ENCODE measurements around the gene MR1. TPM values are rescaled to one million over a fixed set of nuclear protein-coding genes. Genes with fewer than 3 reads are reported as not detected.
A peak's percentile ranks its signal among the peaks of the same experiment; 100 is the strongest.

MR1 gene
- total and polyA plus RNA-seq, 9 of the 15 experiments (the other 6 are each of a cell fraction or from before 2014, with no cell fraction given): 9.7 to 21.7 (median 15.6) TPM

DNA sequence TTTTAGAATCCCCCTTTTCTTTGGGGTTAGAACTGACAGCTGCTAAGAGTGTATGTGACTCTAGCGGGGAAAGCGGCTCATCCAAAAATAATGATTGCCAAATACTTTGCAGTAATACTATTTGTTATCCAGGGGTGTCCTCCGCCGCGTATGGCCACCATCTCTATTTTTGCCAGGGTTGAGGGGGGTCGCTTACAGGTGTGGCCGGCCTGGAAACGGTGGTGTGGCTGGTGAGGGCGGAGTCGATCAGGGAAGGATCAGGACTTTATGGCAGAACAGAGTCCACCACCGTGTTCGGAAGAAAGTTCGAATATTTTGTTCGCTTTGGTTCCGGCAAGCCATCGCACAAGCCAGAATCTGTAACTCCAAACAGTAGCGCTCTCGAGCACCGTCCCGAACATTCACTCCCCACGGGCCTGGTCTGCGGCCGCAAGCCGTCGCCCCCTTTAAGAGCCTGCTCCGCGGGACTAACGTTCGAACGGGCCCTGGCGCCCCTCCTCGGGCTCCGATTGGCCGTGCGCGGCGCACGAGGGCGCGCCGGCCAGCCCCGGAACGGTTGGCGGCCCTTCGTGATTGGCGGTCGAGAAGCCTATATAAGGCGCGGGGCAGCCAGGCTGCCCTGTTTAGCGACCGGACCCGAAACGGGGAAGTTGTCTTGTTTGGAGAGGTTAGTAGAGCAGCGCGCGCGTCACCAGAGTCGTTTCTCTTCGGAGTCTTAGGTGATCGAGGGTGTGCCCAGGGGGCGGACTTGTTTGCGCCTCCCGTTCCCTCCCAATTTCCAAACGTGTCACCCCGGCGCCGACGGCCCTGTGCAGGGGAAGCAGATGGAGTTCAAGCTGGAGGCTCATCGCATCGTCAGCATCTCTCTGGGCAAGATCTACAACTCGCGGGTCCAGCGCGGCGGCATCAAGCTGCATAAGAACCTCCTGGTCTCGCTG, 54.6 kb downstream of the MR1 start, which contains the start of gene IER5 (continued):
- TF ChIP-seq, protein P1, sequence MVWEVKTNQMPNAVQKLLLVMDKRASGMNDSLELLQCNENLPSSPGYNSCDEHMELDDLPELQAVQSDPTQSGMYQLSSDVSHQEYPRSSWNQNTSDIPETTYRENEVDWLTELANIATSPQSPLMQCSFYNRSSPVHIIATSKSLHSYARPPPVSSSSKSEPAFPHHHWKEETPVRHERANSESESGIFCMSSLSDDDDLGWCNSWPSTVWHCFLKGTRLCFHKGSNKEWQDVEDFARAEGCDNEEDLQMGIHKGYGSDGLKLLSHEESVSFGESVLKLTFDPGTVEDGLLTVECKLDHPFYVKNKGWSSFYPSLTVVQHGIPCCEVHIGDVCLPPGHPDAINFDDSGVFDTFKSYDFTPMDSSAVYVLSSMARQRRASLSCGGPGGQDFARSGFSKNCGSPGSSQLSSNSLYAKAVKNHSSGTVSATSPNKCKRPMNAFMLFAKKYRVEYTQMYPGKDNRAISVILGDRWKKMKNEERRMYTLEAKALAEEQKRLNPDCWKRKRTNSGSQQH (CRISPR knock-in tag; IDR thresholded peaks at IDR 0.05): peak; percentile 83; the same call in 1 of the 2 replicates
- TF ChIP-seq, protein P2, sequence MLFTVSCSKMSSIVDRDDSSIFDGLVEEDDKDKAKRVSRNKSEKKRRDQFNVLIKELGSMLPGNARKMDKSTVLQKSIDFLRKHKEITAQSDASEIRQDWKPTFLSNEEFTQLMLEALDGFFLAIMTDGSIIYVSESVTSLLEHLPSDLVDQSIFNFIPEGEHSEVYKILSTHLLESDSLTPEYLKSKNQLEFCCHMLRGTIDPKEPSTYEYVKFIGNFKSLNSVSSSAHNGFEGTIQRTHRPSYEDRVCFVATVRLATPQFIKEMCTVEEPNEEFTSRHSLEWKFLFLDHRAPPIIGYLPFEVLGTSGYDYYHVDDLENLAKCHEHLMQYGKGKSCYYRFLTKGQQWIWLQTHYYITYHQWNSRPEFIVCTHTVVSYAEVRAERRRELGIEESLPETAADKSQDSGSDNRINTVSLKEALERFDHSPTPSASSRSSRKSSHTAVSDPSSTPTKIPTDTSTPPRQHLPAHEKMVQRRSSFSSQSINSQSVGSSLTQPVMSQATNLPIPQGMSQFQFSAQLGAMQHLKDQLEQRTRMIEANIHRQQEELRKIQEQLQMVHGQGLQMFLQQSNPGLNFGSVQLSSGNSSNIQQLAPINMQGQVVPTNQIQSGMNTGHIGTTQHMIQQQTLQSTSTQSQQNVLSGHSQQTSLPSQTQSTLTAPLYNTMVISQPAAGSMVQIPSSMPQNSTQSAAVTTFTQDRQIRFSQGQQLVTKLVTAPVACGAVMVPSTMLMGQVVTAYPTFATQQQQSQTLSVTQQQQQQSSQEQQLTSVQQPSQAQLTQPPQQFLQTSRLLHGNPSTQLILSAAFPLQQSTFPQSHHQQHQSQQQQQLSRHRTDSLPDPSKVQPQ (CRISPR knock-in tag; IDR thresholded peaks at IDR 0.05; ENCODE audit: borderline replicate concordance): no peak
- TF ChIP-seq RCOR1 (IDR thresholded peaks at IDR 0.05; ENCODE audit: borderline replicate concordance in 1 of 2, low read depth in 2 of 2, low read length in 2 of 2) (peak; percentile 28 to 40; a peak in 2 of 4 replicates), DMBX1 (CRISPR knock-in tag; IDR thresholded peaks at IDR 0.05; ENCODE audit: borderline replicate concordance) (0 out of 2 replicates have a peak, but pooled peaks have one; percentile 41), HCFC1 (IDR thresholded peaks at IDR 0.05; ENCODE audit: low read depth, low read length) (peak; percentile 64), ZNF124 (CRISPR knock-in tag; IDR thresholded peaks at IDR 0.05) (no peak; the same call in 1 of the 2 replicates), MAFK (IDR thresholded peaks at IDR 0.05; ENCODE audit: low read length) (no peak), ZBTB1 (CRISPR knock-in tag; IDR thresholded peaks at IDR 0.05; ENCODE audit: borderline replicate concordance, low read depth) (no peak; the same call in 1 of the 2 replicates), KAT8 (IDR thresholded peaks at IDR 0.05; ENCODE audit: low read depth) (no peak), NFE2L1 (tag; IDR thresholded peaks at IDR 0.05; ENCODE audit: borderline replicate concordance, low read depth) (no peak), NCOA2 (IDR thresholded peaks at IDR 0.05; ENCODE audit: partially characterized antibody in 2 of 2) (no peak), PPARD (CRISPR knock-in tag; IDR thresholded peaks at IDR 0.05) (no peak), ERF (CRISPR knock-in tag; IDR thresholded peaks at IDR 0.05) (no peak), EGR1 (conservative IDR thresholded peaks at IDR 0.05) (peak; percentile 33), ZNF830 (CRISPR knock-in tag; IDR thresholded peaks at IDR 0.05) (peak; percentile 73; the same call in 1 of the 2 replicates), U2AF1 (optimal IDR thresholded peaks at IDR 0.05; ENCODE audit: low read depth, low read length) (peak; percentile 29), SLC30A9 (CRISPR knock-in tag; IDR thresholded peaks at IDR 0.05) (peak; percentile 38; the same call in 1 of the 2 replicates)
- TF ChIP-seq, protein P3, sequence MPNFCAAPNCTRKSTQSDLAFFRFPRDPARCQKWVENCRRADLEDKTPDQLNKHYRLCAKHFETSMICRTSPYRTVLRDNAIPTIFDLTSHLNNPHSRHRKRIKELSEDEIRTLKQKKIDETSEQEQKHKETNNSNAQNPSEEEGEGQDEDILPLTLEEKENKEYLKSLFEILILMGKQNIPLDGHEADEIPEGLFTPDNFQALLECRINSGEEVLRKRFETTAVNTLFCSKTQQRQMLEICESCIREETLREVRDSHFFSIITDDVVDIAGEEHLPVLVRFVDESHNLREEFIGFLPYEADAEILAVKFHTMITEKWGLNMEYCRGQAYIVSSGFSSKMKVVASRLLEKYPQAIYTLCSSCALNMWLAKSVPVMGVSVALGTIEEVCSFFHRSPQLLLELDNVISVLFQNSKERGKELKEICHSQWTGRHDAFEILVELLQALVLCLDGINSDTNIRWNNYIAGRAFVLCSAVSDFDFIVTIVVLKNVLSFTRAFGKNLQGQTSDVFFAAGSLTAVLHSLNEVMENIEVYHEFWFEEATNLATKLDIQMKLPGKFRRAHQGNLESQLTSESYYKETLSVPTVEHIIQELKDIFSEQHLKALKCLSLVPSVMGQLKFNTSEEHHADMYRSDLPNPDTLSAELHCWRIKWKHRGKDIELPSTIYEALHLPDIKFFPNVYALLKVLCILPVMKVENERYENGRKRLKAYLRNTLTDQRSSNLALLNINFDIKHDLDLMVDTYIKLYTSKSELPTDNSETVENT (CRISPR knock-in tag; IDR thresholded peaks at IDR 0.05): peak; percentile 97
- TF ChIP-seq, protein P4, sequence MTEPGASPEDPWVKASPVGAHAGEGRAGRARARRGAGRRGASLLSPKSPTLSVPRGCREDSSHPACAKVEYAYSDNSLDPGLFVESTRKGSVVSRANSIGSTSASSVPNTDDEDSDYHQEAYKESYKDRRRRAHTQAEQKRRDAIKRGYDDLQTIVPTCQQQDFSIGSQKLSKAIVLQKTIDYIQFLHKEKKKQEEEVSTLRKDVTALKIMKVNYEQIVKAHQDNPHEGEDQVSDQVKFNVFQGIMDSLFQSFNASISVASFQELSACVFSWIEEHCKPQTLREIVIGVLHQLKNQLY (CRISPR knock-in tag; conservative IDR thresholded peaks at IDR 0.05): peak; percentile 87 to 90; a peak in 3 of 4 replicates
